Mucosa of stomach (tissue), 1 donor: ENCODE measurements around the gene COQ3.

Experiments
- H3K27me3 ChIP-seq: one replicate; pipeline ENCODE4 v1.7.0; 2013; ENCODE audit warnings: mild to moderate bottlenecking, low read length; ENCODE audit not compliant: control insufficient read depth, insufficient read depth
- H3K36me3 ChIP-seq: one replicate; pipeline ENCODE4 v1.7.0; 2013; ENCODE audit warnings: low read length; ENCODE audit not compliant: control insufficient read depth, insufficient read depth
- H3K4me1 ChIP-seq: one replicate; pipeline ENCODE4 v1.7.0; 2013; ENCODE audit warnings: mild to moderate bottlenecking, low read length; ENCODE audit not compliant: control insufficient read depth, insufficient read depth
- H3K4me3 ChIP-seq: one replicate; pipeline ENCODE4 v1.7.0; 2013; ENCODE audit warnings: low read length
- H3K9ac ChIP-seq: one replicate; pipeline ENCODE4 v1.7.0; 2013; ENCODE audit warnings: mild to moderate bottlenecking, low read length, moderate library complexity
- H3K9me3 ChIP-seq: one replicate; pipeline ENCODE4 v1.7.0; 2013; ENCODE audit warnings: mild to moderate bottlenecking, low read length, moderate library complexity; ENCODE audit not compliant: control insufficient read depth
- donor health status: Pancreatic carcinoma.

The COQ3 gene

GRCh38 chr6:99393698-99394531 is at the start of gene COQ3:
Gene COQ3, minus strand, starts transcription at chr6:99394195. Its CDS starts 16 bp downstream, at chr6:99394179.
- Histone ChIP-seq H3K36me3 (no peaks in the 10 kb centered on the region), H3K9me3 (no peaks in the 10 kb centered on the region), H3K4me1 (no peaks in the 10 kb centered on the region), H3K27me3 (no peaks in the 10 kb centered on the region), H3K4me3 (peak within 1 kb of the TSS; percentile 97), H3K9ac (peak within 1 kb of the TSS; percentile 96)

- Histone ChIP-seq H3K4me1 (no peaks in the 10 kb centered on the region), H3K9me3 (no peaks in the 10 kb centered on the region), H3K27me3 (no peaks in the 10 kb centered on the region), H3K4me3 (no peak overlapping the region), H3K9ac (no peak overlapping the region), H3K36me3 (no peaks in the 10 kb centered on the region)
Measured at GRCh38 chr6:99434702-99435530, 40.9 kb upstream of the COQ3 start.

- Histone ChIP-seq H3K4me3 (no peak overlapping the region), H3K36me3 (no peaks in the 10 kb centered on the region), H3K27me3 (no peaks in the 10 kb centered on the region), H3K9ac (no peak overlapping the region), H3K9me3 (no peaks in the 10 kb centered on the region), H3K4me1 (no peaks in the 10 kb centered on the region)
Measured at GRCh38 chr6:99432877-99433276, 38.9 kb upstream of the COQ3 start.

DNA sequence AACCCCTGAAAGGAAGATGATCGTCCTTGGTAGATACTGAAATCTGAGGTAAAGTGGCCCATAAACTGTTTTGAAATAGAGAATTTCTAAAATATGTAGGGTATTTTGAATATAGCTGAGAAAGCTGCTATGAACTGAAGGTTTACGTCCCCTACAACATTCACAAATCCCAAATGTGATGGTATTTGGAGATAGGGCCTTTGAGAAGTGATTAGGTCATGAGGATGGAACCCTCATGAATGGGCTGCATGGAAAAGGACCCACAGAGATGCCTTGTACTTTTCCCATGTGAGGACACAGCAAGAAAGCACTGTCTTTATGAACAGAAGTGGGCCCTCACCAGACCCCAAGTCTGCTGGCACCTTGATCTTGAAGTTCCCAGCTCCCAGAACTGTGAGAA is 37.9 kb upstream of the COQ3 start:
- no peaks in the 10 kb centered on the region for H3K36me3 ChIP-seq
- no peaks in the 10 kb centered on the region for H3K9me3 ChIP-seq
- no peaks in the 10 kb centered on the region for H3K27me3 ChIP-seq
- H3K4me3 ChIP-seq, result no peak overlapping the region
- peaks cover 5% of the 10 kb centered on the region for H3K4me1 ChIP-seq
- no peak overlapping the region for H3K9ac ChIP-seq

DNA sequence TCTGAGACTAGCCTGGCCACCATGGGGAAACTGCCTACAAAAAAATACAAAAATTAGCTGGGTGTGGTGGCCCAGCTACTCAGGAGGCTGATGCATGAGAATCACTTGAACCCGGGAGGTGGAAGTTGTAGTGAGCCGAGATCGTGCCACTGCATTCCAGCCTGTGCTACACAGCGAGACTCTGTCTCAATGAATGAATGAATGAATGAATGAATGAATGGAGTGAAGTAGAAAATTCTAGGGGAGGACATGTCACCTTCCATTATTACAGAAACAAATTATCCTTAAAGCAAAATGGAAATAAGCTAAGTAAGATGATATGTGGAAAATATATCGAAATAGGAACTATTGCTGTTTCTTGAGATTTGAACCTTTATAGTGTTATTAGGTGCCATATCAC is 34.0 kb upstream of the COQ3 start:
- H3K9ac ChIP-seq, result no peak overlapping the region
- no peaks in the 10 kb centered on the region for H3K27me3 ChIP-seq
- peaks cover 16% of the 10 kb centered on the region for H3K4me1 ChIP-seq

DNA sequence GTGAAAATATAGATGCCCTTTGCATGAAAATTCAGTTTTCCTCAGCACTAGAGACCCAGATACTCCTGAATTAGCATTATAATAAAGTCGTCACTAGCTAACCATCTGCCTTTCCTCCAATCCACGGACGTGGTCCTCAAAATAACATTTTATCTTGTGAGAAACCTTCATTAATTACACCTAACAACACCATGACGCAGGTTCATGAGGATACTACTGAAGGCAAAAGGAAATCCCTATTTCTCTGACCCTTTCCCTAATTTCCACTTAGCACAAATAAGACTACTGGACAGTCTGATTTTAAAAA is 32.4 kb upstream of the COQ3 start:
- H3K9ac ChIP-seq, result peak overlapping the region; percentile 100
- H3K36me3 ChIP-seq, result no peaks in the 10 kb centered on the region
- H3K27me3 ChIP-seq, result no peaks in the 10 kb centered on the region
- peaks cover 18% of the 10 kb centered on the region for H3K4me1 ChIP-seq
- peak overlapping the region; percentile 99 for H3K4me3 ChIP-seq
- H3K9me3 ChIP-seq, result no peaks in the 10 kb centered on the region

More for the DNA sequence above, 34.0 kb upstream of the COQ3 start:
- no peaks in the 10 kb centered on the region for H3K36me3 ChIP-seq
- no peaks in the 10 kb centered on the region for H3K9me3 ChIP-seq
- H3K4me3 ChIP-seq, result no peak overlapping the region

- no peaks in the 10 kb centered on the region for H3K36me3 ChIP-seq
- peaks cover 18% of the 10 kb centered on the region for H3K4me1 ChIP-seq
- peak overlapping the region; percentile 99 for H3K4me3 ChIP-seq
- peak overlapping the region; percentile 100 for H3K9ac ChIP-seq
- no peaks in the 10 kb centered on the region for H3K9me3 ChIP-seq
- H3K27me3 ChIP-seq, result no peaks in the 10 kb centered on the region
Measured at GRCh38 chr6:99425647-99426450, 31.9 kb upstream of the COQ3 start.

DNA sequence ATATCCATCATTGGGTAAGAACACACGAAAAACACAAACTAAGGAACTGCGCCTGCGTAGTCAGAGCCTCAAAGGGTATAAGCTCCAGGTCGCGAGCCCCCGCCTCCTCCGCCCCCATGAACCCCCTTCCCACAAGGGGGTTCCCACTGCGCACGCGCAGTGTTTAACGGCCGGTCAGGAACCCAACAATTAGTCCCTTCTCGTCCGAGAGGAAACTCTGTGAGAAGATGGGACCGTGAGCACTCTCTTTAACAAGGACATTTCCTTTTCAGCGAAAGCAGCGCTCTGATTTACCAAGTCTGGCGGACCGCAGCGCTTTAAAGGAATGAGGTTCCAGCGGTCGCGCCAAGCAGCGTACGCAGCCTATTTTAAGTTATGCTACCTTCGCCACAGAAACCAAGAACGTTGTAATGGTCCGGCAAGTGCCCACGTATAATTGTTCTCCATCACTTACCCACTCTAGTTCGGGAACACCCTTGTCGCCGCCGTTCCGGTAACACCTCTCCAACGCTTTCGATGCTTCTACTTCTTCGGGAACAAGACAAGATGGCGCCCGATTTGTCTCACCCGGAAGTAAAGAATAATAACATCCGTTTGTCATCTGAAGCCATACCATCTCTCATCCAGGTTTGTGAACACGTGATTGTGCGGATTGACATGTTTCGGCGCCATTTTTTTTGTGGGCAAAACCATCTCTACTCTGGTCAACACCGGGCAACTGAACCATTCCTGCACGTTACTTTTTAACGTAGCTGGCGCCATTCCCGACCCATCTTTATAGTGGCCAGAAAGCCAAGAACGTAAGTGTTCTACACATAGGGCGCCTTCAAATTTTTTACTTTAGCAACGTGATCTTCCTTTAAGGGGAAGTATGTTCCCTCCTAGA is 31.0 kb upstream of the COQ3 start, which contains the start of gene PNISR:
Gene PNISR, minus strand, starts transcription at position 548 of the 886 bp plus-strand sequence. CDS start 10,649 bp downstream, outside the sequence.
- H3K9me3 ChIP-seq, result no peaks in the 10 kb centered on the region
- H3K4me1 ChIP-seq, result peaks cover 18% of the 10 kb centered on the region
- peak within 1 kb of the TSS; percentile 99 for H3K4me3 ChIP-seq
- no peaks in the 10 kb centered on the region for H3K27me3 ChIP-seq
- H3K9ac ChIP-seq, result peak within 1 kb of the TSS; percentile 100
- H3K36me3 ChIP-seq, result no peaks in the 10 kb centered on the region

- Histone ChIP-seq H3K36me3 (no peaks in the 10 kb centered on the region), H3K27me3 (no peaks in the 10 kb centered on the region), H3K4me3 (no peak overlapping the region), H3K9me3 (no peaks in the 10 kb centered on the region), H3K4me1 (peaks cover 18% of the 10 kb centered on the region), H3K9ac (peak overlapping the region; percentile 14)
Measured at GRCh38 chr6:99424022-99424421, 30.0 kb upstream of the COQ3 start.

GRCh38 chr6:99422912-99423311 is 28.9 kb upstream of the COQ3 start:
- H3K27me3 ChIP-seq, result no peaks in the 10 kb centered on the region
- no peak overlapping the region for H3K9ac ChIP-seq
- no peak overlapping the region for H3K4me3 ChIP-seq
- H3K36me3 ChIP-seq, result no peaks in the 10 kb centered on the region
- no peaks in the 10 kb centered on the region for H3K9me3 ChIP-seq
- H3K4me1 ChIP-seq, result peaks cover 18% of the 10 kb centered on the region
